ENCODE results near the gene PIH1D1.

The PIH1D1 gene

DNA sequence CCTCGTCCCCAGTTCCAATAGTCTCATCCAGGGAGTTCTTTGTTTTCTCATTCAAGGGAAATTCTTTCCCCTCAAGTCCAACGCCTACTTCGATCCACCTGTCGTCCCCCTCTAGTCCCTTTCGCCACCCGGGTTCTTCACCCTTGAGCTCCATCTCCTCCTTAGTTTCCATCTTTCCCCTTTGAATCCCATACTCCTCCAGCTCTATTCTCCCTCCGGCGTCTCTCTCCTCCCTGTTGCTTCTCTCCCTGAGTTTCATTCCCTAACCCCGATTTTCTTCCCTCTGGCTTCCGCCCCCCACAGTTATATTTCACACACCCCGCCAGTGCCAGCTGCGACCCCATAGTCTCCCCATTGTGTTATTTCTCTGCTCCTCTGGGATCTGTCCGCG is 9.7 kb downstream of the PIH1D1 start:
- TF ChIP-seq, protein P1, sequence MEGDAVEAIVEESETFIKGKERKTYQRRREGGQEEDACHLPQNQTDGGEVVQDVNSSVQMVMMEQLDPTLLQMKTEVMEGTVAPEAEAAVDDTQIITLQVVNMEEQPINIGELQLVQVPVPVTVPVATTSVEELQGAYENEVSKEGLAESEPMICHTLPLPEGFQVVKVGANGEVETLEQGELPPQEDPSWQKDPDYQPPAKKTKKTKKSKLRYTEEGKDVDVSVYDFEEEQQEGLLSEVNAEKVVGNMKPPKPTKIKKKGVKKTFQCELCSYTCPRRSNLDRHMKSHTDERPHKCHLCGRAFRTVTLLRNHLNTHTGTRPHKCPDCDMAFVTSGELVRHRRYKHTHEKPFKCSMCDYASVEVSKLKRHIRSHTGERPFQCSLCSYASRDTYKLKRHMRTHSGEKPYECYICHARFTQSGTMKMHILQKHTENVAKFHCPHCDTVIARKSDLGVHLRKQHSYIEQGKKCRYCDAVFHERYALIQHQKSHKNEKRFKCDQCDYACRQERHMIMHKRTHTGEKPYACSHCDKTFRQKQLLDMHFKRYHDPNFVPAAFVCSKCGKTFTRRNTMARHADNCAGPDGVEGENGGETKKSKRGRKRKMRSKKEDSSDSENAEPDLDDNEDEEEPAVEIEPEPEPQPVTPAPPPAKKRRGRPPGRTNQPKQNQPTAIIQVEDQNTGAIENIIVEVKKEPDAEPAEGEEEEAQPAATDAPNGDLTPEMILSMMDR (IDR thresholded peaks at IDR 0.05; ENCODE audit: extremely low read depth, missing control alignments) = no peak
- no peak for DNase-seq (ENCODE audit: low spot score)

DNA sequence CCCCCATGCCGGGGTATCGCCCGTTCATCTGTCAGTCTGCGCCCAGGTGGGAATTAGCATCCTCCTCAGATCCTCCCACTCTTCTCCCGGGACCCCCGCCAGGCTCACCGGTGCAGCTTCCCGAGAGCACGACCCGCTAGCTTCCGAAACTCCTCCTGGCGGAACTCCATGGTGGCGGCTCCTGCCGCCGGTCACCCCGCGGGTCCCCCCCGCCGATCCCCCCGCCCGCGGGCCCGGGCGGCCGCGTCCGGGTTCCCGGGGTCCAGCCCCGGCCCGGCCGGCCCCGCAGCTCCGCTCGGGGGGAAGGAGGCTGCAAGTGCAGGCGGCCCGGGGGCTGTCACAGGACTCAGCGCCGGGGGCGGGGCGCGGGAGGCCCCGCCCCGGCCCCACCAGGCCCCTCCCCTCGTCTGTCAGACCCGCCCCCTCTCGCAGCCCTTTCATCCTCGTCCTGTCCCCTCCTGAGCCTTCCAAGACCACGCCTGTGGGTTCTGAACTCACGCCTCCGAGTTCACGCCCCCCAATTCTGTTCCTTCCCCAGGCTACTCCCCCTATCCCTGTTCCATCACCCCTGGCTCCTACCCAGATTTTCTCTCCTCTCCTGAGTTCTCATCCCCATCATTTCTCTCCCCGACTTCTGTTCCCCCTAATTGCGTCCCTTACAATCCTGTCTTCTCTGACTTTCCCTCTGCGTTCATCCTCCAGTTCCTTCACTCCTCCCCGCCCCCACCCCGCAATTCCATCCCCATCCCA is 10.2 kb downstream of the PIH1D1 start, which contains the start of gene SLC17A7:
TSS of gene SLC17A7 (minus strand) at position 318 of the 750 bp plus-strand sequence. CDS start at position 170, 148 bp downstream.
- DNase-seq (ENCODE audit: low spot score) = peak; percentile 84
- TF ChIP-seq, protein P1 (IDR thresholded peaks at IDR 0.05; ENCODE audit: extremely low read depth, missing control alignments) = no peak

DNA sequence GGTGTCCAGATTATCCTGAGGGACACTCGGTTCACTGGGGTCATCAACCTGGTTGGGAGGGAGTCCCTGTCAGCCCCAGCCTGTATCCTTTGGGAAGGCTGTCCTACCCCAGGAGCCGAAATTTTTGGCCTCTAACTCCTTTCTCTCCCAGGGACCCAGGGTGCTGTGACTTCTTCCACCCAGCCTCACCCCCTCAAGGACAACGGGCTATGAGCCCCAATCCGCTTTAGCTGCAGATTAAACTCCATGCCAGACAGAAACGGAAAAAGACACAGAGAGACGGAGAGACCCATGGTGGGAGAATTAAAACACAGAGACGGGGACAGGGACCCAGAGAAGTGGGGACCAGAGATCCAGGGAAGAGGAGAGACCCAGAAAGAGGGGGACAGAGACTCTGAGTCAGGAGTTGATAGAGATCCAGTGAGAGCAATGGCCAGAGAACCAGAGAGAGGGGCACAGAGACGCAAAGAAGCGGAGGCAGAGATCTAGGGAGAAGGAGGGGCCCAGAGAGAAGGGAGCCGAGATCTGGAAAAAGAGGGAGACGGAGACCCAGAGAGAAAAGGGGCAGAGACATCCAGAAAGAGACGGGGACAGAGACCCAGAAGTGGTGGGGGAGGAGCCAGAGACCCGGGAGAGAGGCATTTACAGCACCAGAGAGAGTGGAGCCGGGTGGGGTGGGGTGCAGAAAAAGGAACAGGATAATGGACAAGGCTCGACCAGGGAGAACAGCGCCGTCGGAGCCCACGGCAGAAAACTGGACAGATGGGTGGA is 11.0 kb downstream of the PIH1D1 start:
- no peak for DNase-seq (ENCODE audit: low spot score)
- TF ChIP-seq, protein P1 (IDR thresholded peaks at IDR 0.05; ENCODE audit: extremely low read depth, missing control alignments) = no peak

DNA sequence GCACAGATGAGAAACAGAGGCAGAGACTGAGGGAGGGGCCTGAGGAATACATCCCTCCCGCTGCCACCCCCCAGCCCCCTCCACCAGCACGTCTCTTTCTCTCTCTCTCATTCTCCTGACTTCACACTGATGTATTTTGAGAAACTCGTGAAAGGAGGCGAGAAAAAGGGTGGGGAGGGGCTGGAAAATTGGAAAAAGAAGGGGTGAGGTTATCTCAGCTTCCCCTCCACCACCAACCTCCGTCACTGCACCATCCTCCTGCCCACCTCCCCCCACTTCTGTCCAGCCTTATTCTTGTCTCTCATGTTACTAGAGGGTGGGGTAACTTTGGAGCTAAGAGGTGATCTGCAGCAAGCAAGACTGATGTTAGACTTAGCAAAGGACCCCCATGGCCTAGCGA is 11.8 kb downstream of the PIH1D1 start:
- TF ChIP-seq, protein P1 (IDR thresholded peaks at IDR 0.05; ENCODE audit: extremely low read depth, missing control alignments) = no peak
- no peak for DNase-seq (ENCODE audit: low spot score)

DNA sequence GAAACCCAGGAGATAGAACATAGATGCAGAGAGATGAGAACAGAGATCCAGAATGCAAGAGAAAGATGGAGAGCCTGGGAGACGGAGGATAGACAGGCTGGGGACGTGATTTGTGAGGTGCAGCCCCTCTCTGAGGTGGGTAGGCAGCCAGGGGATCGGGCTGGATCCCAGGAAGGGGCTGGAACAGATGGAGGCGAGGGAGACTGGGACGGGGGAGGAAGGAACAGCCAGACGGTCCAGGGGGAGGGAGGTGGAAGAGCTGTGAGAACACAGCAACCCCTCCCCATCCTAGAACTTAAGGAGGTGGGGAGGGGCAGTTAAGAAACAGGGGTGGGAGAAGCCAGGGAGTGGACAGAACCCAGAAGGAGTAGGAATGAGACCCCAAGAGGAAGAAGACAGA is 13.4 kb downstream of the PIH1D1 start:
- no peak for DNase-seq (ENCODE audit: low spot score)

DNA sequence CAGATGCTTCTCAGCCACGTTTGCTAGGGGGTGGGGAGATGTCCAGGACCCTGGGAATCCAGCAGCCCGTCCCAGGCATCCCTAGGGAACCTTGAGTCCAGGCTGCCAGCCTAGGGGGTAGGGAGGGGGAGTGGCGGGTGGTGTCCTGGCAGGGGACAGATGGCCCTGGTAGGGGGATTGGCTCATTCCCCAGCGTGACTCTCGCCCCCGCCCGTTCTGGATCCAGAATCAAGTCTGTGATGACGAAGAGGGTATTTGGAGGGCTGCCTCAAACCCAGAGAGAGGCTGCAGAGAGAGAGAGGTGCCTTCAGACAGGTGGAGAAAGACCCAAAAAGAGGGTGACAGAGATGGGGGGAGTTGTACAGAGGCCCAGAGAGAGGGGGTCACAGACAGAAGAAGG is 14.4 kb downstream of the PIH1D1 start:
- DNase-seq (ENCODE audit: low spot score) = no peak
- TF ChIP-seq, protein P1 (IDR thresholded peaks at IDR 0.05; ENCODE audit: extremely low read depth, missing control alignments) = no peak

More for the DNA sequence above, 13.4 kb downstream of the PIH1D1 start:
- TF ChIP-seq, protein P1 (IDR thresholded peaks at IDR 0.05; ENCODE audit: extremely low read depth, missing control alignments) = no peak

DNA sequence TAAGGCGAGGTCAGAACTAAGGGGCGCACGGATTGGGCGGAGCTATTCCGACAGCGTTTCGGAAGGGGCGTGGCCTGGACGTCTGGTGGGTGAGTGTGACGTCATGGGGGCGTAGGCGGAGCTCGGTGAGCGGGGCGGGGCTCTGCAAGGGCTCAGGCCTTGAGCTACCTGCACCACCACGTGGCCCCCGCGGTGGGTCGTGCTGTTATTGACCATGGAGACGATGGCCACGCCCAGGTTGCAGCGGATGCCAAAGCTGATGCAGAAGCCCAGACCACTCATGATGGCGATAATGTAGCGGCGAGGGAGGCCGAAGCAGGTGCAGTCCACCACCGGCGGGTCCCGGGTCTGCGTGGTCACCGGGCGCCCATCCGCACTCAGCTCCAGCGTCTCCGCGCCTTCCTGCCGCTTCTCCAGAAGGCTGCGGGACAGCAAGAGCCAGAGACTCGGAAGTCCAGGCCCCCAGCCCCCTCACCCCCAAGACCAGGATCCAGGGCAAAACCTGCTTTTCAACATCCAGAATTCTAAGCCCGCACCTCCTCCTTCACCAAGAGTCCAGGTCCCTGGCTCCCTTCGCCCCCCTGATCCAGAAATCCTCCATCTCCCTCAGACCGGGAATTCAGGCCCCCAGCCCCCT is 15.1 kb downstream of the PIH1D1 start:
- TF ChIP-seq, protein P1 (IDR thresholded peaks at IDR 0.05; ENCODE audit: extremely low read depth, missing control alignments) = no peak

More for the DNA sequence above, 15.1 kb downstream of the PIH1D1 start:
- DNase-seq (ENCODE audit: low spot score) = peak; percentile 70

Measured in GM20000 (cell line).